CD4-positive, alpha-beta T cell (primary cell): ENCODE measurements around the gene FGD5. TPM values are rescaled to one million over a fixed set of nuclear protein-coding genes. Genes with fewer than 3 reads are reported as not detected.
A peak's percentile ranks its signal among the peaks of the same experiment; 100 is the strongest.

Experiments
- ATAC-seq: fragments of 200-7000 bp; cut with Tn5 transposase; one replicate; pipeline ENCODE4 v1.10.0; 2022; ENCODE audit warnings: mild to moderate bottlenecking; ENCODE audit not compliant: poor library complexity
- CTCF ChIA-PET: fragments of 350-600 bp; sonication (Branson Sonifier 250); formaldehyde crosslinking; loops from one replicate; lab custom pipeline; 2021; ENCODE audit warnings: antibody characterized with exemption, inconsistent platforms; lab: Charles Lee
- POLR2A ChIA-PET: fragments of 350-600 bp; sonication (Branson Sonifier 250); formaldehyde crosslinking; loops from one replicate; lab custom pipeline; 2021; ENCODE audit warnings: antibody characterized with exemption, inconsistent platforms; lab: Charles Lee
- DNase-seq, 14 experiments: peaks; one replicate each; pipeline ENCODE4 v3.0.0-alpha.2; 2013 to 2020; ENCODE audit warnings: mixed read lengths in 2 of 14
- H3K27ac ChIP-seq, 2 donors: one replicate each; pipeline versions ENCODE4 v1.5.1 to v1.7.0; 2013; ENCODE audit warnings: low read length in 2 of 2, low read depth in 1 of 2, mild to moderate bottlenecking in 1 of 2
- H3K27me3 ChIP-seq, 2 experiments: 1 replicate in 1 of 2; 2 replicates in 1 of 2; pipeline versions ENCODE4 v1.6.1 to v1.7.0; 2013; ENCODE audit warnings: low read length in 2 of 2, control low read depth in 1 of 2, mild to moderate bottlenecking in 1 of 2, moderate library complexity in 1 of 2; ENCODE audit not compliant: insufficient read depth in 2 of 2, control insufficient read depth in 1 of 2
- H3K36me3 ChIP-seq: one replicate; pipeline ENCODE4 v1.6.1; 2013; ENCODE audit warnings: low read length, control low read depth; ENCODE audit not compliant: insufficient read depth
- H3K4me1 ChIP-seq: one replicate; pipeline ENCODE4 v1.6.1; 2013; ENCODE audit warnings: low read length, control low read depth; ENCODE audit not compliant: insufficient read depth
- H3K4me3 ChIP-seq: one replicate; pipeline ENCODE4 v1.5.1; 2013; ENCODE audit warnings: mild to moderate bottlenecking, low read length, moderate library complexity
- H3K9me3 ChIP-seq, 2 experiments: 1 replicate in 1 of 2; 2 replicates in 1 of 2; pipeline versions ENCODE4 v1.6.1 to v1.7.0; 2013; ENCODE audit warnings: low read length in 2 of 2, mild to moderate bottlenecking in 2 of 2, control low read depth in 1 of 2, moderate library complexity in 1 of 2; ENCODE audit not compliant: control insufficient read depth in 1 of 2, insufficient read depth in 1 of 2
- H3K27ac Mint-ChIP-seq: one replicate; pipeline ENCODE4 v1.8.0; 2020; ENCODE audit warnings: mixed read lengths
- H3K27me3 Mint-ChIP-seq: one replicate; pipeline ENCODE4 v1.8.0; 2021; ENCODE audit warnings: mixed read lengths
- H3K36me3 Mint-ChIP-seq: one replicate; pipeline ENCODE4 v1.8.0; 2021; ENCODE audit warnings: low read depth, mixed read lengths
- H3K4me1 Mint-ChIP-seq: one replicate; pipeline ENCODE4 v1.8.0; 2021; ENCODE audit warnings: low read depth, mixed read lengths
- H3K4me3 Mint-ChIP-seq: one replicate; pipeline ENCODE4 v1.8.0; 2020; ENCODE audit warnings: mild to moderate bottlenecking, mixed read lengths
- H3K9me3 Mint-ChIP-seq: one replicate; pipeline ENCODE4 v1.8.0; 2020; ENCODE audit warnings: mixed read lengths
- intact Hi-C, 2 experiments: fragments of 100-400 bp; cut with DNase I in 1 of 2; cut with micrococcal nuclease in 1 of 2; formaldehyde crosslinking; loops; one replicate each; pipeline versions ENCODE4 v1.15.1 to v1.9.0; 2023 to 2025; cut with DNase I, micrococcal nuclease
- total RNA-seq, 174 experiments: library from RNA in 2 of 174; stranded (reverse) in 2 of 174; gene quantifications; one replicate each; pipeline ENCODE4 v1.2.3 and lab custom pipeline; 2021 to 2026
- TF ChIP-seq, protein P1 (sequence below): fragments of 200-600 bp; IDR thresholded peaks from one replicate; pipeline ENCODE4 v1.8.0; 2022; ENCODE audit warnings: antibody characterized with exemption, mild to moderate bottlenecking

FGD5 gene
- total RNA-seq, 2 experiments from 2014 or later = not detected

DNA sequence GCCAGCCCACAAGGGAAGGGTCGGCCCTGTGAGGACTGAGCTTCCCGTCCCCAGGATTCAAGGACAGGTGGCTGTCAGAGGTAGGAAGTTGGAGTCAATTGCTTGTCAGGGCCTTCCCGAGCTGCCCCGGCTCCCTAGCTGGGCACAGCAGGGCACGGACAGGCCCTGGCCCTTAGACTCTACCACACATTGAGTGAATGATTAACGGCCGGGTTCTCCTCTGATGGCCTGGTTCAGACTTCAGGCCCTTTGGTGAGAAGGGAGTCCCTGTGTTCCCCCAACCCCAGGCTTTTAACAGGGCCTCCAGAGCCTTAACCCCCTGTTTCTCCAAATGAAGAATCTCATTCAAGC is 16.4 kb upstream of the FGD5 start:
- Mint-ChIP-seq H3K36me3 (no peaks in the 10 kb centered on the region), H3K4me3 (no peak overlapping the region), H3K27ac (no peak overlapping the region), H3K9me3 (no peaks in the 10 kb centered on the region), H3K4me1 (no peaks in the 10 kb centered on the region), H3K27me3 (peaks cover 20% of the 10 kb centered on the region)
- CTCF ChIA-PET = no interaction called here
- no peaks in the 10 kb centered on the region for H3K36me3 ChIP-seq
- no peaks in the 10 kb centered on the region for H3K9me3 ChIP-seq
- no peak for ATAC-seq
- POLR2A ChIA-PET = no interaction called here
- no peak overlapping the region for H3K27ac ChIP-seq
- H3K27me3 ChIP-seq = peaks cover 0 to 3% of the 10 kb centered on the region in 2 experiments
- no peak for DNase-seq
- no peak overlapping the region for H3K4me3 ChIP-seq
- peaks cover 6% of the 10 kb centered on the region for H3K4me1 ChIP-seq
- intact Hi-C loops = no loop called here
- TF ChIP-seq, protein P1, sequence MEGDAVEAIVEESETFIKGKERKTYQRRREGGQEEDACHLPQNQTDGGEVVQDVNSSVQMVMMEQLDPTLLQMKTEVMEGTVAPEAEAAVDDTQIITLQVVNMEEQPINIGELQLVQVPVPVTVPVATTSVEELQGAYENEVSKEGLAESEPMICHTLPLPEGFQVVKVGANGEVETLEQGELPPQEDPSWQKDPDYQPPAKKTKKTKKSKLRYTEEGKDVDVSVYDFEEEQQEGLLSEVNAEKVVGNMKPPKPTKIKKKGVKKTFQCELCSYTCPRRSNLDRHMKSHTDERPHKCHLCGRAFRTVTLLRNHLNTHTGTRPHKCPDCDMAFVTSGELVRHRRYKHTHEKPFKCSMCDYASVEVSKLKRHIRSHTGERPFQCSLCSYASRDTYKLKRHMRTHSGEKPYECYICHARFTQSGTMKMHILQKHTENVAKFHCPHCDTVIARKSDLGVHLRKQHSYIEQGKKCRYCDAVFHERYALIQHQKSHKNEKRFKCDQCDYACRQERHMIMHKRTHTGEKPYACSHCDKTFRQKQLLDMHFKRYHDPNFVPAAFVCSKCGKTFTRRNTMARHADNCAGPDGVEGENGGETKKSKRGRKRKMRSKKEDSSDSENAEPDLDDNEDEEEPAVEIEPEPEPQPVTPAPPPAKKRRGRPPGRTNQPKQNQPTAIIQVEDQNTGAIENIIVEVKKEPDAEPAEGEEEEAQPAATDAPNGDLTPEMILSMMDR = no peak

- H3K4me1 Mint-ChIP-seq = no peaks in the 10 kb centered on the region
- H3K27me3 Mint-ChIP-seq = peaks cover 27% of the 10 kb centered on the region
- H3K4me3 Mint-ChIP-seq = no peak overlapping the region
- Histone ChIP-seq H3K27me3 (peaks cover 0 to 4% of the 10 kb centered on the region in 2 experiments), H3K4me3 (no peak overlapping the region), H3K36me3 (no peaks in the 10 kb centered on the region), H3K27ac (no peak overlapping the region), H3K9me3 (no peaks in the 10 kb centered on the region), H3K4me1 (peaks cover 6% of the 10 kb centered on the region)
- DNase-seq = peak in 2 of 14 experiments; percentile 11 to 19
- H3K36me3 Mint-ChIP-seq = no peaks in the 10 kb centered on the region
- ChIA-PET CTCF (no interaction called here), POLR2A (no interaction called here)
- no peak overlapping the region for H3K27ac Mint-ChIP-seq
- no peak for ATAC-seq
- intact Hi-C loops = no loop called here
- H3K9me3 Mint-ChIP-seq = no peaks in the 10 kb centered on the region
- TF ChIP-seq, protein P1 = no peak
These were observed 15.4 kb upstream of the FGD5 start for GRCh38 chr3:14803101-14803980.

- TF ChIP-seq, protein P1 = no peak
- ChIA-PET POLR2A (no interaction called here), CTCF (no interaction called here)
- H3K9me3 Mint-ChIP-seq = no peaks in the 10 kb centered on the region
- DNase-seq = no peak
- H3K27ac Mint-ChIP-seq = no peak overlapping the region
- Histone ChIP-seq H3K9me3 (no peaks in the 10 kb centered on the region), H3K27me3 (peaks cover 7 to 10% of the 10 kb centered on the region in 2 experiments), H3K4me3 (no peak overlapping the region), H3K4me1 (peaks cover 6% of the 10 kb centered on the region), H3K27ac (no peak overlapping the region), H3K36me3 (no peaks in the 10 kb centered on the region)
- H3K4me3 Mint-ChIP-seq = no peak overlapping the region
- H3K27me3 Mint-ChIP-seq = peaks cover 35% of the 10 kb centered on the region
- H3K4me1 Mint-ChIP-seq = no peaks in the 10 kb centered on the region
- ATAC-seq = no peak
- no peaks in the 10 kb centered on the region for H3K36me3 Mint-ChIP-seq
- intact Hi-C loops = no loop called here
These were observed 14.6 kb upstream of the FGD5 start for GRCh38 chr3:14803981-14804834.
